NB4 (cell line): ENCODE results near the gene CDH13.

Experiments used
- DNase-seq: peaks from one replicate; pipeline ENCODE4 v3.0.0; 2010; ENCODE audit warnings: low read depth
- H3K4me3 ChIP-seq: one replicate; pipeline ENCODE4 v1.5.1; 2011; ENCODE audit warnings: mild to moderate bottlenecking, low read depth, low read length, moderate library complexity
- CTCF ChIP-seq: IDR thresholded peaks from one replicate; pipeline ENCODE4 v1.5.1; 2012; ENCODE audit warnings: low read depth, low read length
- MAX ChIP-seq: IDR thresholded peaks from 2 replicates; pipeline ENCODE4 v1.6.1; 2011; ENCODE audit warnings: low read depth, low read length
- MYC ChIP-seq: IDR thresholded peaks from 2 replicates; pipeline ENCODE4 v1.6.1; 2011; ENCODE audit warnings: low read depth, low read length
- POLR2A ChIP-seq: IDR thresholded peaks from 2 replicates; pipeline ENCODE4 v1.6.1; 2011; ENCODE audit warnings: mild to moderate bottlenecking; ENCODE audit not compliant: insufficient read length; ENCODE audit errors: extremely low read depth

CDH13 gene

GRCh38 chr16:82601989-82602640 lies 24.7 kb upstream of the CDH13 start:
- no peak for DNase-seq
- TF ChIP-seq CTCF (no peak), POLR2A (no peak), MYC (no peak), MAX (no peak)
- no peak overlapping the region for H3K4me3 ChIP-seq

GRCh38 chr16:82603784-82604411 lies 22.9 kb upstream of the CDH13 start:
- TF ChIP-seq MAX (no peak), CTCF (peak; percentile 39), MYC (no peak)
- H3K4me3 ChIP-seq: no peak overlapping the region
- peak; percentile 28 for DNase-seq

- H3K4me3 ChIP-seq: no peak overlapping the region
Observed at GRCh38 chr16:82605076-82605475, 21.7 kb upstream of the CDH13 start.

GRCh38 chr16:82605863-82606620 lies 20.7 kb upstream of the CDH13 start:
- no peak overlapping the region for H3K4me3 ChIP-seq
- no peak for DNase-seq
- TF ChIP-seq POLR2A (no peak), MYC (no peak), MAX (no peak), CTCF (no peak)

More at GRCh38 chr16:82605076-82605475, 21.7 kb upstream of the CDH13 start:
- no peak for DNase-seq
- TF ChIP-seq MYC (no peak), MAX (no peak), CTCF (no peak), POLR2A (no peak)

GRCh38 chr16:82609140-82609539 lies 17.6 kb upstream of the CDH13 start:
- TF ChIP-seq MYC (no peak), CTCF (no peak), POLR2A (no peak), MAX (no peak)
- no peak overlapping the region for H3K4me3 ChIP-seq
- DNase-seq: no peak
